K562 (cell line): ENCODE results near the gene CENPU. TPM values are rescaled to one million over a fixed set of nuclear protein-coding genes. Genes with fewer than 3 reads are reported as not detected.
A peak's percentile ranks its signal among the peaks of the same experiment; 100 is the strongest.

Experiments
- ATAC-seq: fragments of 200-7000 bp; cut with Tn5 transposase; 3 replicates; pipeline ENCODE4 v1.9.1; 2020; ENCODE audit warnings: moderate library complexity
- BruUV-seq: library from RNA; stranded (reverse); fragments of 400-500 nt; replicated peaks from 2 replicates; lab custom pipeline; 2021; lab: Mats Ljungman, UMichigan
- CTCF ChIA-PET: fragments of 300-600 bp; formaldehyde crosslinking; extraction: SDS; loops from one replicate; lab custom pipeline; 2021; ENCODE audit warnings: low intra/inter-chr PET ratio; lab: Yijun Ruan, JAX
- POLR2A ChIA-PET: fragments of 300-600, 350-650 bp; sonication (Branson Sonifier 250); formaldehyde crosslinking; extraction: SDS; loops from one replicate; lab custom pipeline; 2021; ENCODE audit warnings: antibody characterized with exemption, inconsistent platforms; lab: Yijun Ruan, JAX
- DNase-seq, 4 experiments: peaks; one replicate each; pipeline versions ENCODE4 v3.0.0 to v3.0.0-alpha.2; 2011 to 2018; ENCODE audit warnings: low spot score in 3 of 4, mixed read lengths in 3 of 4; ENCODE audit errors: extremely low read depth in 1 of 4
- FAIRE-seq: peaks from 2 replicates; lab custom pipeline; 2011; peaks lifted over from hg19 to GRCh38; lab: Jason Lieb, UNC
- H2AFZ ChIP-seq: 2 replicates; pipeline ENCODE4 v1.6.0; 2011; ENCODE audit warnings: low read depth, low read length, control low read depth, inconsistent platforms
- H3K27ac ChIP-seq: fragments of 200-600 bp; 3 replicates; pipeline ENCODE4 v1.8.0; 2011; ENCODE audit warnings: low read depth, mild to moderate bottlenecking, control low read depth, inconsistent platforms, low read length, moderate library complexity, mixed read lengths; ENCODE audit errors: extremely low read depth
- H3K27me3 ChIP-seq, 2 experiments: fragments of 300-600 bp in 1 of 2; 2 replicates in 1 of 2; 3 replicates in 1 of 2; pipeline versions ENCODE4 v1.6.0 to v1.8.0; 2011; ENCODE audit warnings: inconsistent platforms in 2 of 2, low read length in 2 of 2, mild to moderate bottlenecking in 1 of 2, mixed read lengths in 1 of 2, moderate library complexity in 1 of 2; ENCODE audit not compliant: control insufficient read depth in 2 of 2, insufficient read depth in 2 of 2
- H3K36me3 ChIP-seq: fragments of 300-600 bp; 3 replicates; pipeline ENCODE4 v1.8.0; 2011; ENCODE audit warnings: mild to moderate bottlenecking, low read length, inconsistent platforms; ENCODE audit not compliant: control insufficient read depth, insufficient read depth
- H3K4me1 ChIP-seq, 2 experiments: fragments of 200-600 bp in 1 of 2; replicated peaks in 1 of 2; 2 replicates in 1 of 2; 3 replicates in 1 of 2; pipeline versions ENCODE4 v1.5.1 to v1.8.0; 2011; ENCODE audit warnings: inconsistent platforms in 2 of 2, low read length in 2 of 2, mild to moderate bottlenecking in 1 of 2, mixed read lengths in 1 of 2, moderate library complexity in 1 of 2; ENCODE audit not compliant: control insufficient read depth in 2 of 2, insufficient read depth in 2 of 2
- H3K4me2 ChIP-seq: 2 replicates; pipeline ENCODE4 v1.6.1; 2011; ENCODE audit warnings: low read length, control low read depth, inconsistent platforms, mixed read lengths; ENCODE audit not compliant: insufficient read depth
- H3K4me3 ChIP-seq: fragments of 200-600 bp; sonication (generic), shearing (Covaris generic); 2 replicates; pipeline ENCODE4 v1.5.1; 2016; ENCODE audit warnings: control low read depth, inconsistent platforms
- H3K79me2 ChIP-seq: fragments of 200-600 bp; 3 replicates; pipeline ENCODE4 v1.8.0; 2011; ENCODE audit warnings: low read length, inconsistent platforms; ENCODE audit not compliant: control insufficient read depth, insufficient read depth
- H3K9ac ChIP-seq, 2 experiments: 2 replicates each; pipeline versions ENCODE4 v1.6.0 to v1.6.1; 2011; ENCODE audit warnings: low read depth in 2 of 2, low read length in 2 of 2, control low read depth in 1 of 2, inconsistent platforms in 1 of 2, mild to moderate bottlenecking in 1 of 2, mixed read lengths in 1 of 2; ENCODE audit not compliant: insufficient read depth in 1 of 2
- H3K9me1 ChIP-seq: one replicate; pipeline ENCODE4 v1.6.0; 2011; ENCODE audit warnings: inconsistent platforms, mild to moderate bottlenecking, low read length, moderate library complexity; ENCODE audit not compliant: control insufficient read depth, insufficient read depth
- H3K9me3 ChIP-seq: replicated peaks from 2 replicates; pipeline ENCODE4 v1.5.1; 2011; ENCODE audit warnings: low read depth, low read length, inconsistent platforms; ENCODE audit not compliant: control insufficient read depth, insufficient read depth
- H4K20me1 ChIP-seq: replicated peaks from 2 replicates; pipeline ENCODE4 v1.6.1; 2011; ENCODE audit warnings: low read length, inconsistent platforms, mixed read lengths; ENCODE audit not compliant: control insufficient read depth, insufficient read depth
- BRD4 ChIP-seq: fragments of 200-600 bp; sonication (generic); IDR thresholded peaks from 2 replicates; pipeline ENCODE4 v1.6.1; 2017; ENCODE audit warnings: inconsistent platforms
- GATA2 ChIP-seq: sonication (generic); formaldehyde crosslinking; IDR thresholded peaks from 2 replicates; pipeline ENCODE4 v1.4.0; 2020; ENCODE audit warnings: mild to moderate bottlenecking, missing genetic modification reagents
- KDM1A ChIP-seq, 2 experiments: fragments of 450-650 bp; IDR thresholded peaks; 2 replicates each; pipeline ENCODE4 v1.6.1; 2016; ENCODE audit warnings: mild to moderate bottlenecking in 2 of 2
- RHOXF2B ChIP-seq: fragments of 250-450 bp; sonication (Bioruptor Pico); conservative IDR thresholded peaks from 2 replicates; pipeline ENCODE4 v1.5.1; 2021
- ZEB2 ChIP-seq: fragments of 450-650 bp; IDR thresholded peaks from 2 replicates; pipeline ENCODE4 v1.6.1; 2016
- ZNF24 ChIP-seq: fragments of 450-650 bp; IDR thresholded peaks from 2 replicates; pipeline ENCODE4 v1.6.1; 2016
- WGBS: fragments of 100-300 bp; shearing (Covaris generic); methylation state at CpG from one replicate; pipeline ENCODE4 v1.1.6; 2016; ENCODE audit warnings: low coverage, mixed read lengths; ENCODE audit not compliant: insufficient coverage; ENCODE audit errors: missing lambda C conversion rate; 5-methylcytosine and 5-hydroxymethylcytosine counted together
- in situ Hi-C: fragments of 300-500 bp; cut with MboI; formaldehyde crosslinking; loops from 4 replicates; pipeline ENCODE4 v1.15.0; 2018; ENCODE audit warnings: inconsistent platforms, mixed read lengths
- intact Hi-C: fragments of 100-400 bp; cut with micrococcal nuclease; formaldehyde crosslinking; loops from 2 replicates; pipeline ENCODE4 v1.14.2; 2022
- polyA plus RNA-seq, 8 experiments: library from polyadenylated mRNA; depleted of rRNA in 4 of 8; stranded (reverse) in 5 of 8; unstranded in 3 of 8; fragments of >200 nt; fragmentation: Nextera tagmentation in 2 of 8; fragmentation: Illumina TruSeq in 1 of 8; extraction: Ambion mirVana in 2 of 8; extraction: Trizol in 1 of 8; gene quantifications; 2 replicates each; pipeline versions ENCODE4 v1.2.1 to v1.2.3, GENCODE V29; 2011 to 2014; ENCODE audit warnings: inconsistent platforms in 1 of 8, missing spikeins in 1 of 8
- total RNA-seq, 7 experiments: library from RNA; depleted of rRNA in 6 of 7; stranded (reverse); fragments of >200 nt in 6 of 7; fragmentation: Illumina TruSeq in 2 of 7; extraction: Trizol in 2 of 7; gene quantifications; 2 replicates each; pipeline versions ENCODE4 v1.2.1 to v1.2.3, GENCODE V29; 2011 to 2021; ENCODE audit warnings: low replicate concordance in 1 of 7
- TF ChIP-seq, protein P1 (sequence below): fragments of 450-650 bp; formaldehyde crosslinking; IDR thresholded peaks from 2 replicates; pipeline ENCODE4 v1.4.0; 2022; ENCODE audit warnings: mild to moderate bottlenecking, moderate library complexity
- TF ChIP-seq, protein P2 (sequence below): sonication (generic); formaldehyde crosslinking; IDR thresholded peaks from 2 replicates; pipeline ENCODE4 v1.8.0; 2023; ENCODE audit warnings: mild to moderate bottlenecking, missing genetic modification reagents

The CENPU gene
- total and polyA plus RNA-seq, 9 of the 15 experiments (the other 6 are each of a cell fraction or from before 2014, with no cell fraction given): 39.4 to 98.7 (median 84.3) TPM

DNA sequence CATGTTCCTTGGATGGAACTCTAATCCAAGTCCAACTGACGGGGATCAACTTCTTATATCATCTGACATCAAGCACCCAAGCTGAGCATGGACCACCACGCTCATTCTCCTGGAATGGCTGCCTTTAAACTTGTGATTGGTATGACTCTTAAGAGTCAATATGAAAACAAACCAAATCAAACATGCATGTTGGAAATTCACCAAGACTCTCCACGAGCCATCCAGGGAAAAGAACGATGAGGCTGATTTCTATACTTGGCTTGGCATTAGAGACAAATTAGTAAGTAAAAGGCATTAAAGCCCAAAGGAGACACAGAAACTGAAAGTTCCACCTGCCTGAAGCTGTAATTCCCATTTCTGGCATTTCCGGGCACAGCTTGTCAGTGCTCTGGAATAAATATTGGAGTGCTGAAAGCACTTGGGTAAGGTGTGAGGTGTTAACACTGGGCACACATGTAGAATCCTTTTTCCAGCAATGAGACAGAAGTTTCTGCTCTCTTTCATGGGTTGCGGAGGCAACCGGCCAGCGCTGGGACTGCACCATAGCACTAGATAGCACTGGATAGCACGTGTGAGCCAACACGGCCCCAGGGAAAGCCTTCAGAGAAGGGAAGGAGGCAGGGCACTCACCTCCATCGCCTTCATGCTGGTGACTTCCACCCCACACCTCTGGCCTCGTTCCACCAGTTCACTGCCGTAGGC lies 42.1 kb upstream of the CENPU start (continued):
- TF ChIP-seq, protein P1, sequence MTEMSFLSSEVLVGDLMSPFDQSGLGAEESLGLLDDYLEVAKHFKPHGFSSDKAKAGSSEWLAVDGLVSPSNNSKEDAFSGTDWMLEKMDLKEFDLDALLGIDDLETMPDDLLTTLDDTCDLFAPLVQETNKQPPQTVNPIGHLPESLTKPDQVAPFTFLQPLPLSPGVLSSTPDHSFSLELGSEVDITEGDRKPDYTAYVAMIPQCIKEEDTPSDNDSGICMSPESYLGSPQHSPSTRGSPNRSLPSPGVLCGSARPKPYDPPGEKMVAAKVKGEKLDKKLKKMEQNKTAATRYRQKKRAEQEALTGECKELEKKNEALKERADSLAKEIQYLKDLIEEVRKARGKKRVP (CRISPR knock-in tag): no peak
- no peak for TF ChIP-seq BRD4
- TF ChIP-seq ZEB2: no peak
- no peak for TF ChIP-seq GATA2
- TF ChIP-seq, protein P2, sequence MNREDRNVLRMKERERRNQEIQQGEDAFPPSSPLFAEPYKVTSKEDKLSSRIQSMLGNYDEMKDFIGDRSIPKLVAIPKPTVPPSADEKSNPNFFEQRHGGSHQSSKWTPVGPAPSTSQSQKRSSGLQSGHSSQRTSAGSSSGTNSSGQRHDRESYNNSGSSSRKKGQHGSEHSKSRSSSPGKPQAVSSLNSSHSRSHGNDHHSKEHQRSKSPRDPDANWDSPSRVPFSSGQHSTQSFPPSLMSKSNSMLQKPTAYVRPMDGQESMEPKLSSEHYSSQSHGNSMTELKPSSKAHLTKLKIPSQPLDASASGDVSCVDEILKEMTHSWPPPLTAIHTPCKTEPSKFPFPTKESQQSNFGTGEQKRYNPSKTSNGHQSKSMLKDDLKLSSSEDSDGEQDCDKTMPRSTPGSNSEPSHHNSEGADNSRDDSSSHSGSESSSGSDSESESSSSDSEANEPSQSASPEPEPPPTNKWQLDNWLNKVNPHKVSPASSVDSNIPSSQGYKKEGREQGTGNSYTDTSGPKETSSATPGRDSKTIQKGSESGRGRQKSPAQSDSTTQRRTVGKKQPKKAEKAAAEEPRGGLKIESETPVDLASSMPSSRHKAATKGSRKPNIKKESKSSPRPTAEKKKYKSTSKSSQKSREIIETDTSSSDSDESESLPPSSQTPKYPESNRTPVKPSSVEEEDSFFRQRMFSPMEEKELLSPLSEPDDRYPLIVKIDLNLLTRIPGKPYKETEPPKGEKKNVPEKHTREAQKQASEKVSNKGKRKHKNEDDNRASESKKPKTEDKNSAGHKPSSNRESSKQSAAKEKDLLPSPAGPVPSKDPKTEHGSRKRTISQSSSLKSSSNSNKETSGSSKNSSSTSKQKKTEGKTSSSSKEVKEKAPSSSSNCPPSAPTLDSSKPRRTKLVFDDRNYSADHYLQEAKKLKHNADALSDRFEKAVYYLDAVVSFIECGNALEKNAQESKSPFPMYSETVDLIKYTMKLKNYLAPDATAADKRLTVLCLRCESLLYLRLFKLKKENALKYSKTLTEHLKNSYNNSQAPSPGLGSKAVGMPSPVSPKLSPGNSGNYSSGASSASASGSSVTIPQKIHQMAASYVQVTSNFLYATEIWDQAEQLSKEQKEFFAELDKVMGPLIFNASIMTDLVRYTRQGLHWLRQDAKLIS (CRISPR knock-in tag): no peak

DNA sequence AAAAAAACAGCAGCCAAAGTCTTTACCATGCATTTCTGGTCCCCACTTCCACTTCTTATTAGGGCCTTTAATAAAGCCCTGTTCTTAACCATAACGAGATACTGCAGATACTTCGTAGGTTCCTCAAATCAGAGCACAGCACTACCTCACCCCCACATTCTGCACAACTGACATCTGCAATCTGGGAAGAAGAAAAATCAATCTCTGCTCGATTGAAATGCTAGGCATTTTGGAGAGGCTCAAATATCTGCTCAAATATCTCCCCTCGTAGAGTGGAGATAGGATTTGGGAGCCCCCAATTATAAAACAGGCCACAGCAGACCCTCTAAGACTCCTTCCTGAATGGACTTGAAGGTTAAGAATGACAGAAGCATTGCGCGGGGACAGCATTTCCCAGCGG lies 40.3 kb upstream of the CENPU start:
- H3K9me3 ChIP-seq: no peaks in the 10 kb centered on the region
- BruUV-seq: no TSS peak
- H3K4me3 ChIP-seq: no peak overlapping the region
- intact Hi-C loops: no loop called here
- TF ChIP-seq ZNF24 (no peak), RHOXF2B (CRISPR knock-in tag) (no peak), KDM1A (IDR thresholded peaks at IDR 0.05) (peak; percentile 30 to 56; a peak in 2 of 4 replicates)
- H3K79me2 ChIP-seq: no peaks in the 10 kb centered on the region
- H3K36me3 ChIP-seq: no peaks in the 10 kb centered on the region
- FAIRE-seq (no peak), DNase-seq (no peak), ATAC-seq (no peak)
- H3K4me2 ChIP-seq: no peak overlapping the region
- no peak overlapping the region for H3K27ac ChIP-seq
- CTCF ChIA-PET: no interaction called here
- H3K9ac ChIP-seq: no peak overlapping the region
- POLR2A ChIA-PET: no interaction called here
- H3K27me3 ChIP-seq: no peaks in the 10 kb centered on the region
- H3K9me1 ChIP-seq: no peaks in the 10 kb centered on the region
- no peak overlapping the region for H2AFZ ChIP-seq
- H3K4me1 ChIP-seq: no peaks in the 10 kb centered on the region
- WGBS: 57% methylated on average over 7 of the region's 7 CpGs
- in situ Hi-C loops: no loop called here
- no peaks in the 10 kb centered on the region for H4K20me1 ChIP-seq
